IPS-20b (cell line): ENCODE measurements around the gene FHDC1.

ENCODE experiments used
- H3K27ac ChIP-seq: one replicate; pipeline ENCODE4 v1.5.1; 2013; ENCODE audit warnings: low read length
- H3K27me3 ChIP-seq: 2 replicates; pipeline ENCODE4 v1.6.1; 2013; ENCODE audit warnings: mild to moderate bottlenecking, low read length, inconsistent platforms; ENCODE audit not compliant: insufficient read depth
- H3K36me3 ChIP-seq: 2 replicates; pipeline ENCODE4 v1.6.1; 2013; ENCODE audit warnings: low read depth, mild to moderate bottlenecking, inconsistent platforms, low read length, moderate library complexity; ENCODE audit not compliant: insufficient read depth
- H3K4me1 ChIP-seq: 2 replicates; pipeline ENCODE4 v1.6.1; 2013; ENCODE audit warnings: mild to moderate bottlenecking, control low read depth, inconsistent platforms, low read length, moderate library complexity; ENCODE audit not compliant: insufficient read depth
- H3K4me3 ChIP-seq: 2 replicates; pipeline ENCODE4 v1.5.1; 2013; ENCODE audit warnings: mild to moderate bottlenecking, low read length, inconsistent platforms
- H3K9ac ChIP-seq: 2 replicates; pipeline ENCODE4 v1.6.1; 2013; ENCODE audit warnings: low read depth, mild to moderate bottlenecking, inconsistent platforms, low read length, moderate library complexity
- H3K9me3 ChIP-seq: 2 replicates; pipeline ENCODE4 v1.6.1; 2013; ENCODE audit warnings: mild to moderate bottlenecking, low read depth, low read length, inconsistent platforms; ENCODE audit not compliant: insufficient read depth

FHDC1 gene

GRCh38 chr4:153028535-153028934, 92.4 kb downstream of the FHDC1 start:
- Histone ChIP-seq H3K9me3 (peaks cover 16% of the 10 kb centered on the region), H3K27ac (no peak overlapping the region), H3K36me3 (no peaks in the 10 kb centered on the region), H3K4me3 (no peak overlapping the region), H3K4me1 (peaks cover 2% of the 10 kb centered on the region; the same call in 1 of the 2 replicates), H3K9ac (no peak overlapping the region), H3K27me3 (no peaks in the 10 kb centered on the region)
